ENCODE results near the gene ZBTB4.

The ZBTB4 gene

GRCh38 chr17:7460850-7461660 lies 18.4 kb downstream of the ZBTB4 start:
- DNase-seq (ENCODE audit: insufficient read length, low spot score), result no peak
- TF ChIP-seq, protein P1, sequence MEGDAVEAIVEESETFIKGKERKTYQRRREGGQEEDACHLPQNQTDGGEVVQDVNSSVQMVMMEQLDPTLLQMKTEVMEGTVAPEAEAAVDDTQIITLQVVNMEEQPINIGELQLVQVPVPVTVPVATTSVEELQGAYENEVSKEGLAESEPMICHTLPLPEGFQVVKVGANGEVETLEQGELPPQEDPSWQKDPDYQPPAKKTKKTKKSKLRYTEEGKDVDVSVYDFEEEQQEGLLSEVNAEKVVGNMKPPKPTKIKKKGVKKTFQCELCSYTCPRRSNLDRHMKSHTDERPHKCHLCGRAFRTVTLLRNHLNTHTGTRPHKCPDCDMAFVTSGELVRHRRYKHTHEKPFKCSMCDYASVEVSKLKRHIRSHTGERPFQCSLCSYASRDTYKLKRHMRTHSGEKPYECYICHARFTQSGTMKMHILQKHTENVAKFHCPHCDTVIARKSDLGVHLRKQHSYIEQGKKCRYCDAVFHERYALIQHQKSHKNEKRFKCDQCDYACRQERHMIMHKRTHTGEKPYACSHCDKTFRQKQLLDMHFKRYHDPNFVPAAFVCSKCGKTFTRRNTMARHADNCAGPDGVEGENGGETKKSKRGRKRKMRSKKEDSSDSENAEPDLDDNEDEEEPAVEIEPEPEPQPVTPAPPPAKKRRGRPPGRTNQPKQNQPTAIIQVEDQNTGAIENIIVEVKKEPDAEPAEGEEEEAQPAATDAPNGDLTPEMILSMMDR (IDR thresholded peaks at IDR 0.05; ENCODE audit: insufficient read depth, missing control alignments), result no peak
- FAIRE-seq, result no peak

GRCh38 chr17:7459961-7460545 lies 19.4 kb downstream of the ZBTB4 start:
- DNase-seq (ENCODE audit: insufficient read length, low spot score) (no peak), FAIRE-seq (no peak)
- TF ChIP-seq, protein P1 (IDR thresholded peaks at IDR 0.05; ENCODE audit: insufficient read depth, missing control alignments), result no peak

DNA sequence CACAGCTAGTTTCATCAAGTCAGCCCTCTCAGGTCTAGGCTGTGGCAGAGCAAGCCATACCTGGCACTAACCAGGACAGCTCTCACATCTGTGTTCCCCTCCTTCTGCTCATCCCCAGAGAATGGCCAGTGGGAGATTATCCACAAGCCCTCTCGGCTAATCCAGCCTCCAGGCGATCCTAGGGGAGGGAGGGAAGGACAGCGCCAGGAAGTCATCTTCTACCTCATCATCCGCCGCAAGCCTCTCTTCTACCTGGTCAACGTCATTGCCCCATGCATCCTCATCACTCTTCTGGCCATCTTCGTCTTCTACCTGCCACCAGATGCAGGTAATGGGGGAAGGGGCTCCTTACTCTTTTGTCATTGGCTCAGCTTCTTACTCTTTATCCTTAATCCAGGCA lies 31.0 kb downstream of the ZBTB4 start:
- DNase-seq (ENCODE audit: insufficient read length, low spot score), result peak; percentile 96

DNA sequence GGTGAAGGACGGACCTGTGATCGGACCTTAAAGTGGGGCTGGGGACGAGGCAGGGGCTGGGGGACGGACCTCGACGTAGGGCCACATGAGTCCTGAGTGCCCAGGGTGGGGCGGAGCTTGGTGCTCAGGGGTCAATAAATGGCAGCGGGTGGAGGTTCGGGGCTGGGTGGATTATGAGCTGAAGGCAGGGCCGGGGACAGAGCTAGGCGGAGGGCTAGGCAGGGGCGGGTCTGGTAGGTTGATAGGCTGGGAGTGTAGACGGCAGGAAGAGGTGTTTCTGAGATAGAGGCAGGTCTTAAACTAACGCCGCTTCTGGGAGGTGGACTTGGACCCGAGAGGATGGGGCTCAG lies 33.8 kb downstream of the ZBTB4 start:
- FAIRE-seq (no peak), DNase-seq (ENCODE audit: insufficient read length, low spot score) (no peak)
- TF ChIP-seq, protein P1 (IDR thresholded peaks at IDR 0.05; ENCODE audit: insufficient read depth, missing control alignments), result no peak

More for the DNA sequence above, 31.0 kb downstream of the ZBTB4 start:
- TF ChIP-seq, protein P1 (IDR thresholded peaks at IDR 0.05; ENCODE audit: insufficient read depth, missing control alignments), result no peak
- peak; percentile 71 for FAIRE-seq

GRCh38 chr17:7444682-7445618 lies 34.5 kb downstream of the ZBTB4 start, which contains the start of gene CHRNB1:
Gene CHRNB1 (plus strand): TSS chr17:7445061. CDS start chr17:7445128, 67 bp downstream.
- no peak for DNase-seq (ENCODE audit: insufficient read length, low spot score)
- TF ChIP-seq, protein P1 (IDR thresholded peaks at IDR 0.05; ENCODE audit: insufficient read depth, missing control alignments), result no peak
- FAIRE-seq, result no peak

GRCh38 chr17:7443499-7444485 lies 35.6 kb downstream of the ZBTB4 start:
- DNase-seq (ENCODE audit: insufficient read length, low spot score) (no peak), FAIRE-seq (no peak)
- TF ChIP-seq, protein P1 (IDR thresholded peaks at IDR 0.05; ENCODE audit: insufficient read depth, missing control alignments), result no peak
